Neural progenitor cell (in vitro differentiated cells): Measurements from ENCODE around the gene ULK3. TPM values are rescaled to one million over a fixed set of nuclear protein-coding genes. Genes with fewer than 3 reads are reported as not detected.

Experiments
- DNase-seq: peaks from one replicate; pipeline ENCODE4 v3.0.0-alpha.2; 2016; ENCODE audit warnings: low spot score
- H2AFZ ChIP-seq: fragments of 200-600 bp; sonication (generic); replicated peaks from 2 replicates; pipeline ENCODE4 v1.6.1; 2016; ENCODE audit warnings: antibody characterized with exemption
- H3F3A ChIP-seq: fragments of 200-600 bp; sonication (generic); 2 replicates; pipeline ENCODE4 v1.6.1; 2016; ENCODE audit warnings: antibody characterized with exemption, low read depth
- H3K27ac ChIP-seq: fragments of 200-600 bp; sonication (generic); 2 replicates; pipeline ENCODE4 v1.5.1; 2016; ENCODE audit warnings: mild to moderate bottlenecking
- H3K27me3 ChIP-seq: fragments of 200-600 bp; sonication (generic); 2 replicates; pipeline ENCODE4 v1.6.1; 2016; ENCODE audit warnings: mild to moderate bottlenecking, moderate library complexity
- H3K36me3 ChIP-seq: fragments of 200-600 bp; sonication (generic); 2 replicates; pipeline ENCODE4 v1.5.1; 2016
- H3K4me1 ChIP-seq: fragments of 200-600 bp; sonication (generic); 2 replicates; pipeline ENCODE4 v1.6.1; 2016; ENCODE audit warnings: mixed run types
- H3K4me2 ChIP-seq: fragments of 200-600 bp; sonication (generic); 2 replicates; pipeline ENCODE4 v1.6.1; 2016
- H3K4me3 ChIP-seq: fragments of 200-600 bp; sonication (generic); 2 replicates; pipeline ENCODE4 v1.5.1; 2016
- H3K79me2 ChIP-seq: fragments of 200-600 bp; sonication (generic); 2 replicates; pipeline ENCODE4 v1.6.1; 2016; ENCODE audit warnings: low read depth
- H3K9ac ChIP-seq: fragments of 200-600 bp; sonication (generic); 2 replicates; pipeline ENCODE4 v1.6.1; 2016
- H3K9me3 ChIP-seq: fragments of 200-600 bp; sonication (generic); 2 replicates; pipeline ENCODE4 v1.5.1; 2016; ENCODE audit warnings: low read depth
- H4K20me1 ChIP-seq: fragments of 200-600 bp; sonication (generic); 2 replicates; pipeline ENCODE4 v1.6.1; 2016; ENCODE audit warnings: low read depth
- H3K27ac Mint-ChIP-seq: 3 replicates; pipeline ENCODE4 v1.8.0; 2021; ENCODE audit warnings: mixed read lengths
- H3K27me3 Mint-ChIP-seq: 2 replicates; pipeline ENCODE4 v1.8.0; 2022; ENCODE audit warnings: low read depth, mild to moderate bottlenecking, inconsistent platforms, moderate library complexity, mixed read lengths; ENCODE audit not compliant: insufficient read depth
- H3K36me3 Mint-ChIP-seq: 3 replicates; pipeline ENCODE4 v1.8.0; 2021; ENCODE audit warnings: mixed read lengths
- H3K4me1 Mint-ChIP-seq: 3 replicates; pipeline ENCODE4 v1.8.0; 2021; ENCODE audit warnings: mixed read lengths
- H3K4me3 Mint-ChIP-seq: 3 replicates; pipeline ENCODE4 v1.8.0; 2021; ENCODE audit warnings: mild to moderate bottlenecking, moderate library complexity, mixed read lengths
- H3K9me3 Mint-ChIP-seq: 3 replicates; pipeline ENCODE4 v1.8.0; 2020; ENCODE audit warnings: mixed read lengths
- CTCF ChIP-seq: fragments of 200-600 bp; sonication (generic); IDR thresholded peaks from 2 replicates; pipeline ENCODE4 v1.5.1; 2017; ENCODE audit warnings: antibody characterized with exemption, mild to moderate bottlenecking
- EZH2 ChIP-seq: fragments of 200-600 bp; sonication (generic); IDR thresholded peaks from 2 replicates; pipeline ENCODE4 v1.6.1; 2017; ENCODE audit warnings: antibody characterized with exemption, mild to moderate bottlenecking, moderate library complexity
- EZH2phosphoT487 ChIP-seq: fragments of 200-600 bp; sonication (generic); IDR thresholded peaks from 2 replicates; pipeline ENCODE4 v1.6.1; 2017; ENCODE audit warnings: antibody characterized with exemption
- total RNA-seq: library from RNA; depleted of rRNA; stranded (reverse); fragments of >200 nt; gene quantifications from 2 replicates; pipeline ENCODE4 v1.2.3, GENCODE V29; 2015; ENCODE audit warnings: low replicate concordance

The ULK3 gene
- total RNA-seq = 22.7 and 37.4 TPM in 2 replicates

GRCh38 chr15:74842581-74843444 is at the start of gene ULK3:
ULK3 (minus strand) TSS chr15:74843156; CDS start chr15:74843105, 51 bp downstream.
- Histone ChIP-seq H3K27me3 (no peaks in the 10 kb centered on the region), H3F3A (peaks cover 24% of the 10 kb centered on the region), H3K9ac (no peak within 1 kb of the TSS), H3K4me1 (peaks cover 18% of the 10 kb centered on the region), H3K4me3 (peak within 1 kb of the TSS; percentile 82), H3K27ac (no peak within 1 kb of the TSS), H3K36me3 (no peaks in the 10 kb centered on the region), H2AFZ (peak within 1 kb of the TSS; percentile 95), H3K79me2 (no peaks in the 10 kb centered on the region), H3K4me2 (peak within 1 kb of the TSS; percentile 79), H3K9me3 (no peaks in the 10 kb centered on the region), H4K20me1 (peaks cover 12% of the 10 kb centered on the region)
- H3K36me3 Mint-ChIP-seq = peaks cover 10% of the 10 kb centered on the region
- peak; percentile 95 for DNase-seq
- TF ChIP-seq EZH2 (no peak), EZH2phosphoT487 (no peak), CTCF (peak; percentile 57)
- H3K27ac Mint-ChIP-seq = peak within 1 kb of the TSS; percentile 95
- H3K4me3 Mint-ChIP-seq = peak within 1 kb of the TSS; percentile 95
- H3K4me1 Mint-ChIP-seq = peaks cover 35% of the 10 kb centered on the region
- no peaks in the 10 kb centered on the region for H3K9me3 Mint-ChIP-seq
- peaks cover 7% of the 10 kb centered on the region for H3K27me3 Mint-ChIP-seq

- H2AFZ ChIP-seq = no peak overlapping the region
- TF ChIP-seq EZH2phosphoT487 (no peak), EZH2 (no peak), CTCF (no peak)
- peak overlapping the region; percentile 76 for H3K4me3 Mint-ChIP-seq
Observed at GRCh38 chr15:74892313-74892712, 49.4 kb upstream of the ULK3 start.

GRCh38 chr15:74891469-74891868 is 48.5 kb upstream of the ULK3 start:
- H3K9me3 Mint-ChIP-seq = no peaks in the 10 kb centered on the region
- no peak overlapping the region for H2AFZ ChIP-seq
- H3K27ac Mint-ChIP-seq = no peak overlapping the region
- H3K4me1 ChIP-seq = peaks cover 10% of the 10 kb centered on the region
- H3K27me3 Mint-ChIP-seq = peaks cover 2% of the 10 kb centered on the region
- no peaks in the 10 kb centered on the region for H3K9me3 ChIP-seq
- H3K4me3 Mint-ChIP-seq = peak overlapping the region; percentile 76
- no peak for TF ChIP-seq EZH2
- TF ChIP-seq CTCF = no peak
- TF ChIP-seq EZH2phosphoT487 = no peak
- DNase-seq = no peak
- no peaks in the 10 kb centered on the region for H4K20me1 ChIP-seq
- peaks cover 14% of the 10 kb centered on the region for H3K36me3 Mint-ChIP-seq
- H3F3A ChIP-seq = peaks cover 11% of the 10 kb centered on the region
- H3K27me3 ChIP-seq = peaks cover 4% of the 10 kb centered on the region
- no peaks in the 10 kb centered on the region for H3K36me3 ChIP-seq
- H3K9ac ChIP-seq = no peak overlapping the region
- no peak overlapping the region for H3K27ac ChIP-seq
- H3K4me1 Mint-ChIP-seq = peaks cover 25% of the 10 kb centered on the region
- peaks cover 12% of the 10 kb centered on the region for H3K79me2 ChIP-seq
- H3K4me2 ChIP-seq = no peak overlapping the region
- H3K4me3 ChIP-seq = no peak overlapping the region

More at GRCh38 chr15:74892313-74892712, 49.4 kb upstream of the ULK3 start:
- Histone ChIP-seq H3K9ac (no peak overlapping the region), H4K20me1 (no peaks in the 10 kb centered on the region), H3K79me2 (peaks cover 12% of the 10 kb centered on the region), H3K4me1 (peaks cover 8% of the 10 kb centered on the region), H3K4me3 (no peak overlapping the region), H3K27me3 (peaks cover 4% of the 10 kb centered on the region), H3K9me3 (no peaks in the 10 kb centered on the region), H3K4me2 (no peak overlapping the region), H3K27ac (no peak overlapping the region), H3K36me3 (no peaks in the 10 kb centered on the region), H3F3A (peaks cover 14% of the 10 kb centered on the region)
- no peak overlapping the region for H3K27ac Mint-ChIP-seq
- H3K27me3 Mint-ChIP-seq = peaks cover 2% of the 10 kb centered on the region
- H3K4me1 Mint-ChIP-seq = peaks cover 23% of the 10 kb centered on the region
- peaks cover 14% of the 10 kb centered on the region for H3K36me3 Mint-ChIP-seq
- no peak for DNase-seq
- H3K9me3 Mint-ChIP-seq = no peaks in the 10 kb centered on the region
